Activated T-cell treated with anti-CD3 and anti-CD28 coated beads for 48 hours (primary cell): ENCODE results near the gene STXBP2.
"Not testable (repeated sequence)": the region's sequence is repeated elsewhere in the genome, so short reads cannot be mapped to it uniquely, and the experiment has no call there.

Experiments used
- DNase-seq: peaks from one replicate; pipeline ENCODE4 v3.0.0-alpha.2; 2020; ENCODE audit warnings: low read depth

The STXBP2 gene

GRCh38 chr19:7632340-7633203 is 4.3 kb upstream of the STXBP2 start:
- DNase-seq: no peak

GRCh38 chr19:7633698-7634097 is 3.2 kb upstream of the STXBP2 start, which contains the start of gene PCP2:
Gene PCP2, minus strand, starts transcription at chr19:7633719. Its CDS starts 262 bp downstream, at chr19:7633457.
- DNase-seq: no peak

GRCh38 chr19:7635670-7636069 is 1.2 kb upstream of the STXBP2 start:
- DNase-seq: no peak

- no peak for DNase-seq
These were observed 606 bp upstream of the STXBP2 start for GRCh38 chr19:7636317-7636690.

GRCh38 chr19:7637374-7638256 is 705 bp downstream of the STXBP2 start:
- no peak for DNase-seq

- DNase-seq: no peak
These were observed 2.0 kb downstream of the STXBP2 start for GRCh38 chr19:7638802-7639465.

GRCh38 chr19:7639863-7640348 is 3.0 kb downstream of the STXBP2 start:
- no peak for DNase-seq

GRCh38 chr19:7640803-7641202 is 3.9 kb downstream of the STXBP2 start:
- no peak for DNase-seq

GRCh38 chr19:7641290-7642276 is 4.7 kb downstream of the STXBP2 start:
- no peak for DNase-seq

- no peak for DNase-seq
These were observed 5.6 kb downstream of the STXBP2 start for GRCh38 chr19:7642295-7643030.

- no peak for DNase-seq
These were observed 6.1 kb downstream of the STXBP2 start for GRCh38 chr19:7643031-7643415.

GRCh38 chr19:7643629-7644549 is 7.0 kb downstream of the STXBP2 start:
- DNase-seq: not testable (repeated sequence)

GRCh38 chr19:7644550-7644877 is 7.6 kb downstream of the STXBP2 start:
- DNase-seq: no peak

- no peak for DNase-seq
These were observed 8.3 kb downstream of the STXBP2 start for GRCh38 chr19:7645163-7645562.

- no peak for DNase-seq
These were observed 8.9 kb downstream of the STXBP2 start for GRCh38 chr19:7645656-7646425.

GRCh38 chr19:7646426-7646700 is 9.5 kb downstream of the STXBP2 start:
- DNase-seq: no peak

GRCh38 chr19:7647156-7647555 is 10.2 kb downstream of the STXBP2 start:
- no peak for DNase-seq

- no peak for DNase-seq
These were observed 11.5 kb downstream of the STXBP2 start for GRCh38 chr19:7648265-7649014.
